ENCODE measurements around the gene FANK1. TPM values are rescaled to one million over a fixed set of nuclear protein-coding genes. Genes with fewer than 3 reads are reported as not detected.

FANK1 gene
- total RNA-seq, 2 experiments from 2014 or later, result 0.25 TPM; not detected in 1

DNA sequence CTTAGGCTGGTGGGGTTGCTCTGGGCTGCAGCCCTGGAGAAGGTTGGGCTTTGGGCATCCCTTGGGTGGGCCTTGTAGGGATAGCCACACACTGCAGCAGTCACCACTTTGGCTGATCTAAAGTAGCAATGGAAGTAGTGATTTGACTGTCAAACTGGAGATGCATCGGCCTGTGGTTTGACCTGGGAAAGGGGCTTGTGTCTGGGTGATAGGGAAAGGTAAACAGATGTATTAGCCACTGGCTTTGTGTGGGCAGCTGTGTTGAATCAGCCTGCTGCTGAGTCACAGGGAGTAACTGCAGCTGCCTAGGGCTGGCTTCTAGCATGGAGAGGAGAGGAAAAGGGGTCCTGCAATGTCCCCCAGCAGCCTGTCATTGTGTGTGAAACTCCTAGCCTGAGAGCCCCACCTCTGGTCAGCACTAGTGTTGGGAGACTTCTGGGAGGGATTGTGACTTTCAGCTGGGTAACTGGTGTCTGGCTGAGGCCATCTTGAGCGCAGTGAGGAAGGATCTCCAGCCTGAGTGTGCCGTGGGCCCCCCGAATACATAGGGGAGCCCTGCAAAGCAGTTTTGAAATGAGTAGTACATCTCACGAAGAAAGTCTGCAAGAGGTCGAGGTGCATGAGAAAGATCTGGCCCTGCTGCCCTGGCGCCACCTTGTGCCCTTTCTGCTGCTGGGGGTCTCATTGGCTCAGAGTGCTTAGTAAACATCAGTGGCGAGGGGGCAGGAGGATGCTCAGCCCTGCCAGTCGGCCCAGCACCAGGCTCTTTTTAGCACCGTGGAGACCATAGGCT is 117.3 kb downstream of the FANK1 start:
- Mint-ChIP-seq H3K27me3 (peaks cover 4% of the 10 kb centered on the region), H3K4me3 (no peak overlapping the region), H3K36me3 (ENCODE audit: low read depth) (no peaks in the 10 kb centered on the region), H3K4me1 (ENCODE audit: low read depth) (no peaks in the 10 kb centered on the region), H3K27ac (no peak overlapping the region), H3K9me3 (no peaks in the 10 kb centered on the region)
- Histone ChIP-seq H3K9me3 (ENCODE audit: control insufficient read depth in 1 of 2, insufficient read depth in 1 of 2, low read length in 2 of 2) (no peaks in the 10 kb centered on the region), H3K36me3 (ENCODE audit: insufficient read depth, low read length) (no peaks in the 10 kb centered on the region), H3K4me1 (ENCODE audit: insufficient read depth, low read length) (no peaks in the 10 kb centered on the region), H3K27me3 (ENCODE audit: control insufficient read depth in 1 of 2, insufficient read depth in 2 of 2, low read length in 2 of 2) (peaks cover 0 to 4% of the 10 kb centered on the region in 2 experiments), H3K27ac (ENCODE audit: low read depth in 1 of 2, low read length in 2 of 2) (no peak overlapping the region), H3K4me3 (ENCODE audit: low read length) (no peak overlapping the region)
- intact Hi-C loops (cut with DNase I, micrococcal nuclease), result no loop called here
- ChIA-PET CTCF (interaction anchor here (1.1 kb wide), 1 partner anchor 19 kb away, joined by 3 read pairs; no protein-coding TSS in a partner anchor), POLR2A (no interaction called here)
- no peak for ATAC-seq (ENCODE audit: poor library complexity)
- TF ChIP-seq, protein P1, sequence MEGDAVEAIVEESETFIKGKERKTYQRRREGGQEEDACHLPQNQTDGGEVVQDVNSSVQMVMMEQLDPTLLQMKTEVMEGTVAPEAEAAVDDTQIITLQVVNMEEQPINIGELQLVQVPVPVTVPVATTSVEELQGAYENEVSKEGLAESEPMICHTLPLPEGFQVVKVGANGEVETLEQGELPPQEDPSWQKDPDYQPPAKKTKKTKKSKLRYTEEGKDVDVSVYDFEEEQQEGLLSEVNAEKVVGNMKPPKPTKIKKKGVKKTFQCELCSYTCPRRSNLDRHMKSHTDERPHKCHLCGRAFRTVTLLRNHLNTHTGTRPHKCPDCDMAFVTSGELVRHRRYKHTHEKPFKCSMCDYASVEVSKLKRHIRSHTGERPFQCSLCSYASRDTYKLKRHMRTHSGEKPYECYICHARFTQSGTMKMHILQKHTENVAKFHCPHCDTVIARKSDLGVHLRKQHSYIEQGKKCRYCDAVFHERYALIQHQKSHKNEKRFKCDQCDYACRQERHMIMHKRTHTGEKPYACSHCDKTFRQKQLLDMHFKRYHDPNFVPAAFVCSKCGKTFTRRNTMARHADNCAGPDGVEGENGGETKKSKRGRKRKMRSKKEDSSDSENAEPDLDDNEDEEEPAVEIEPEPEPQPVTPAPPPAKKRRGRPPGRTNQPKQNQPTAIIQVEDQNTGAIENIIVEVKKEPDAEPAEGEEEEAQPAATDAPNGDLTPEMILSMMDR (IDR thresholded peaks at IDR 0.05), result no peak
- DNase-seq, result peak in 2 of 14 experiments; percentile 8 to 18

DNA sequence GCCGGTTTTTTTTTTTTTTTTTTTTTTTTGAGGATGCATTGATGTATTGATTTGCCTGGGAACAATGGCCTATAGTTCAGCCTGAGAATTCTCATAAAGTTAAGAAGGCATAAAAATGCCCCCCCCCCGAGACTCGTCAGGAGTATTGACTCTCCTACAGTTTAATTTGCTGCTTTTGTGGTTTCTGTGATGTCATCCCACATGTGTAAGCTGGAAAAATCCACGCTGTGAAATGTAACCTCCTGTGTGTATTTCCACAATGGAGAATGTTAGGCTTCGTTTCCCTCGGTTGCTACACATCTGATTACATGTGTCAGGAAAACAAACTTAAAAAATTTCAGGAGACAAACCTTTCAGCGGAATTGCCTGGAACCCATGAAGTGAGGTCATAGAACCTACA is 117.9 kb downstream of the FANK1 start:
- no peak overlapping the region for H3K4me3 Mint-ChIP-seq
- no peak overlapping the region for H3K27ac Mint-ChIP-seq
- H3K4me3 ChIP-seq (ENCODE audit: low read length), result no peak overlapping the region
- no peaks in the 10 kb centered on the region for H3K36me3 Mint-ChIP-seq (ENCODE audit: low read depth)
- no peaks in the 10 kb centered on the region for H3K4me1 ChIP-seq (ENCODE audit: insufficient read depth, low read length)
- H3K27me3 Mint-ChIP-seq, result peaks cover 4% of the 10 kb centered on the region
- DNase-seq, result no peak
- no peaks in the 10 kb centered on the region for H3K9me3 ChIP-seq (ENCODE audit: control insufficient read depth in 1 of 2, insufficient read depth in 1 of 2, low read length in 2 of 2)
- CTCF ChIA-PET, result no interaction called here
- no peak for ATAC-seq (ENCODE audit: poor library complexity)
- H3K9me3 Mint-ChIP-seq, result no peaks in the 10 kb centered on the region
- POLR2A ChIA-PET, result no interaction called here
- TF ChIP-seq, protein P1 (IDR thresholded peaks at IDR 0.05), result no peak
- H3K36me3 ChIP-seq (ENCODE audit: insufficient read depth, low read length), result no peaks in the 10 kb centered on the region
- no peaks in the 10 kb centered on the region for H3K4me1 Mint-ChIP-seq (ENCODE audit: low read depth)
- peaks cover 0 to 2% of the 10 kb centered on the region in 2 experiments for H3K27me3 ChIP-seq (ENCODE audit: control insufficient read depth in 1 of 2, insufficient read depth in 2 of 2, low read length in 2 of 2)
- H3K27ac ChIP-seq (ENCODE audit: low read depth in 1 of 2, low read length in 2 of 2), result no peak overlapping the region
- intact Hi-C loops (cut with DNase I, micrococcal nuclease), result no loop called here

DNA sequence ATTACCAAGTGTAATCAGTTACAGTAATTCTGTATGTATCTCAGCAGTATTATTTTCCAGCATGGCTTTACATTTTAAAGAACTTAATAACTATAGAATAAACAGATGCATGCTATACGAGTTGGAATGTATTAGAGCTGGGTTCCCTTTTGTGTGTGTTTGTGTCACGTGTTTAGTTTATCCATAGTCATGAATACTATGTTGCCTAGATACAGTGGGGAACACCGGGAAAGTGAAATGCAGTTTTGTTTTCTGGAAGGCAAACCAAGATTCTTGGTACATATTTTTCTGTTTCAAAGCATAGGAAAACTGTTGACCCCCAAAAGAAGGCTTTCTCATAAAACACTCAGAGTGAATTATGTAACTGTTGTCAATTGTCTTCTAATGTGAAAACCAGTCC is 119.0 kb downstream of the FANK1 start:
- no peak overlapping the region for H3K4me3 ChIP-seq (ENCODE audit: low read length)
- Mint-ChIP-seq H3K27me3 (peaks cover 4% of the 10 kb centered on the region), H3K36me3 (ENCODE audit: low read depth) (no peaks in the 10 kb centered on the region), H3K4me3 (no peak overlapping the region), H3K27ac (no peak overlapping the region), H3K9me3 (no peaks in the 10 kb centered on the region), H3K4me1 (ENCODE audit: low read depth) (no peaks in the 10 kb centered on the region)
- no peaks in the 10 kb centered on the region for H3K27me3 ChIP-seq (ENCODE audit: control insufficient read depth in 1 of 2, insufficient read depth in 2 of 2, low read length in 2 of 2)
- ChIA-PET CTCF (no interaction called here), POLR2A (no interaction called here)
- DNase-seq, result no peak
- peaks cover 0 to 4% of the 10 kb centered on the region in 2 experiments for H3K9me3 ChIP-seq (ENCODE audit: control insufficient read depth in 1 of 2, insufficient read depth in 1 of 2, low read length in 2 of 2)
- no peak overlapping the region for H3K27ac ChIP-seq (ENCODE audit: low read depth in 1 of 2, low read length in 2 of 2)
- no peaks in the 10 kb centered on the region for H3K36me3 ChIP-seq (ENCODE audit: insufficient read depth, low read length)
- intact Hi-C loops (cut with DNase I, micrococcal nuclease), result no loop called here
- TF ChIP-seq, protein P1 (IDR thresholded peaks at IDR 0.05), result no peak
- no peak for ATAC-seq (ENCODE audit: poor library complexity)
- H3K4me1 ChIP-seq (ENCODE audit: insufficient read depth, low read length), result no peaks in the 10 kb centered on the region
